Naive B cell (primary cell): ENCODE measurements around the gene SPECC1L. TPM values are rescaled to one million over a fixed set of nuclear protein-coding genes. Genes with fewer than 3 reads are reported as not detected.

Source experiments
- ATAC-seq, 2 donors: fragments of 150-1000 bp; cut with Tn5 transposase; 2 replicates each; pipeline ENCODE4 v1.10.0; 2021; ENCODE audit warnings: low read depth in 2 of 2, mild to moderate bottlenecking in 2 of 2, moderate library complexity in 2 of 2
- DNase-seq: peaks from one replicate; pipeline ENCODE4 v3.0.0; 2022
- H3K27ac Mint-ChIP-seq, 6 donors: one replicate each; pipeline ENCODE4 v1.8.0; 2020 to 2022; ENCODE audit warnings: mild to moderate bottlenecking in 6 of 6, mixed read lengths in 6 of 6, moderate library complexity in 5 of 6, inconsistent platforms in 2 of 6
- H3K27me3 Mint-ChIP-seq, 3 donors: one replicate each; pipeline ENCODE4 v1.8.0; 2021 to 2022; ENCODE audit warnings: mixed read lengths in 3 of 3, mild to moderate bottlenecking in 1 of 3
- H3K36me3 Mint-ChIP-seq, 2 donors: one replicate each; pipeline ENCODE4 v1.8.0; 2020 to 2022; ENCODE audit warnings: mixed read lengths in 2 of 2, inconsistent platforms in 1 of 2, mild to moderate bottlenecking in 1 of 2
- H3K4me1 Mint-ChIP-seq, 3 donors: one replicate each; pipeline ENCODE4 v1.8.0; 2020 to 2022; ENCODE audit warnings: mixed read lengths in 3 of 3, inconsistent platforms in 1 of 3, mild to moderate bottlenecking in 1 of 3, moderate library complexity in 1 of 3
- H3K4me3 Mint-ChIP-seq, 8 donors: one replicate each; pipeline ENCODE4 v1.8.0; 2020 to 2022; ENCODE audit warnings: mild to moderate bottlenecking in 8 of 8, mixed read lengths in 8 of 8, moderate library complexity in 8 of 8, inconsistent platforms in 2 of 8
- H3K9me3 Mint-ChIP-seq, 7 donors: one replicate each; pipeline ENCODE4 v1.8.0; 2020 to 2022; ENCODE audit warnings: mixed read lengths in 7 of 7, mild to moderate bottlenecking in 5 of 7, inconsistent platforms in 2 of 7, moderate library complexity in 1 of 7
- polyA plus RNA-seq, 6 donors: library from polyadenylated mRNA; unstranded; fragments of 300-500 nt; fragmentation: Illumina TruSeq; gene quantifications; one replicate each; pipeline ENCODE4 v1.2.3, GENCODE V29; 2021; ENCODE audit warnings: low read depth in 6 of 6

The SPECC1L gene
- polyA plus RNA-seq, 6 donors from 2014 or later: 1.7 to 29.4 (median 9.7) TPM

DNA sequence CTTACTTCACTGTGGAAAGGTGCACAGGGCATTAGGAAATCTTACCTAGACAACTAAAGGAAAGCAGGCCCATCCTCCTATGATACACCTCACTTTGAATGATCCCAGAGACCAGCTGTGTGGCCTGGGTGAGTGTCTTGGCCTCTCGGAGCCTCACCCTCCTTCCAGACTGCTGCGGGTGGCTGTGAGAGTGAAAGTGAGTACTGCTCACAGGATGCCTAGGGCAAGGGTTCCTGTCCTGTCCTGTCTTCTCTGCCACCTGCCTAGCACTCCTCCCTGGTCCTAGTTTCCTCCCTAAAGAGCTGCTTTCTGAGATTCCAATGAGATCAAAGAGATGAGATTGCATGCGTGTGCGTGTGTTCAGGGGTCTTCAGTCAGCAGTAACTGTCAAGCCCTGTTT, 137.3 kb downstream of the SPECC1L start:
- Mint-ChIP-seq H3K27ac (peak overlapping the region in 1 of 6 donors; percentile 9), H3K4me1 (peaks cover 0 to 6% (median 6%) of the 10 kb centered on the region in 3 donors), H3K27me3 (no peaks in the 10 kb centered on the region), H3K4me3 (no peak overlapping the region), H3K9me3 (no peaks in the 10 kb centered on the region), H3K36me3 (peaks cover 0 to 12% of the 10 kb centered on the region in 2 donors)
- no peak for DNase-seq
- ATAC-seq: no peak

GRCh38 chr22:24408630-24409029, 138.0 kb downstream of the SPECC1L start:
- no peak for ATAC-seq
- Mint-ChIP-seq H3K9me3 (no peaks in the 10 kb centered on the region), H3K4me3 (no peak overlapping the region), H3K4me1 (peaks cover 0 to 6% (median 6%) of the 10 kb centered on the region in 3 donors), H3K36me3 (peaks cover 0 to 12% of the 10 kb centered on the region in 2 donors), H3K27ac (no peak overlapping the region), H3K27me3 (no peaks in the 10 kb centered on the region)
- no peak for DNase-seq

GRCh38 chr22:24409707-24410106, 139.1 kb downstream of the SPECC1L start:
- Mint-ChIP-seq H3K27ac (no peak overlapping the region), H3K9me3 (no peaks in the 10 kb centered on the region), H3K4me1 (peaks cover 0 to 6% (median 0%) of the 10 kb centered on the region in 3 donors), H3K27me3 (no peaks in the 10 kb centered on the region), H3K4me3 (no peak overlapping the region), H3K36me3 (peaks cover 0 to 2% of the 10 kb centered on the region in 2 donors)
- DNase-seq: no peak
- no peak for ATAC-seq

- ATAC-seq (no peak), DNase-seq (no peak)
- Mint-ChIP-seq H3K36me3 (no peaks in the 10 kb centered on the region), H3K27ac (peak overlapping the region in 3 of 6 donors; percentile 30 to 67 (median 52)), H3K9me3 (no peaks in the 10 kb centered on the region), H3K27me3 (no peaks in the 10 kb centered on the region), H3K4me1 (peaks cover 0 to 6% (median 0%) of the 10 kb centered on the region in 3 donors), H3K4me3 (peak overlapping the region in 1 of 8 donors; percentile 15)
These were observed 139.7 kb downstream of the SPECC1L start for GRCh38 chr22:24410110-24410856.

GRCh38 chr22:24411256-24412004, 140.8 kb downstream of the SPECC1L start:
- no peak for DNase-seq
- Mint-ChIP-seq H3K4me1 (peaks cover 0 to 6% (median 0%) of the 10 kb centered on the region in 3 donors), H3K9me3 (no peaks in the 10 kb centered on the region), H3K27me3 (no peaks in the 10 kb centered on the region), H3K36me3 (no peaks in the 10 kb centered on the region), H3K4me3 (no peak overlapping the region), H3K27ac (peak overlapping the region in 2 of 6 donors; percentile 18 to 24)
- ATAC-seq: no peak

- H3K27ac Mint-ChIP-seq: peak overlapping the region in 1 of 6 donors; percentile 15
- no peak for DNase-seq
- H3K36me3 Mint-ChIP-seq: no peaks in the 10 kb centered on the region
- H3K4me3 Mint-ChIP-seq: no peak overlapping the region
- no peaks in the 10 kb centered on the region for H3K9me3 Mint-ChIP-seq
- peaks cover 0 to 3% (median 0%) of the 10 kb centered on the region in 3 donors for H3K4me1 Mint-ChIP-seq
- ATAC-seq: no peak
- H3K27me3 Mint-ChIP-seq: no peaks in the 10 kb centered on the region
These were observed 141.6 kb downstream of the SPECC1L start for GRCh38 chr22:24412274-24412673.

GRCh38 chr22:24413271-24413670, 142.6 kb downstream of the SPECC1L start:
- H3K36me3 Mint-ChIP-seq: no peaks in the 10 kb centered on the region
- no peaks in the 10 kb centered on the region for H3K27me3 Mint-ChIP-seq
- DNase-seq: no peak
- no peaks in the 10 kb centered on the region for H3K9me3 Mint-ChIP-seq
- H3K4me3 Mint-ChIP-seq: no peak overlapping the region
- no peak for ATAC-seq
- H3K27ac Mint-ChIP-seq: no peak overlapping the region
- H3K4me1 Mint-ChIP-seq: no peaks in the 10 kb centered on the region

DNA sequence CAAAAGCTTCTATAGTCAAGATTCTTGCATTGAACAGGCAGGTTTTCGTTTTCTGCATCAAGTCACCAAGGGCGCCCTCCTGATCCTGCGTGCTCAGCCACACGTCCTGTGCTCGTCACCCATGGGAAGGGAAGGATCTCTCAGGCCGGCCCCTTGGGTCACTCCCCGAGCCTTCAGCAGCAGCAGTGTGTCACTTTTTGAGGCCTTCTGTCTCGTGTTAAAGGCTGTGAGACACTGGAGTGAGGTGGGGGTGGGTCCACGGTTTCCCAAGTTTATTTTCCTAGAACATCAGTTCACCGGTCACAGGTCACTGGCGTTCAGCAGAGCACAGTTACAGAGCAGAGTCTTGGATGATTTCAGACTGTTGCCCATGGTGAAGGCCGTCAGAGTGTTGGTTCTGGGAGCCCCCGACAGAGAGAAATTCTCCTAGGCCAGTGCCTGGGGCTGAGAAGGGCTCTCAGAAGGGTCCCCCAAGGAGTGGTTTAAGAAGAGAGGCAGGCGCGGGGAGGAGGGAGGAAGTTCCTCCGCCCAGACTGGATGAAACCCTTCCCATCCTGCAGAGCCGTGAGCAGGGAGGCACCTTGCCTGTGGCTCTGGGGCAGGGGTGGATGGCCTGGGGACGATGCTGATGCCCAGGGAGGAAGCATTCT, 143.2 kb downstream of the SPECC1L start:
- H3K27ac Mint-ChIP-seq: peak overlapping the region in 2 of 6 donors; percentile 36 to 42

DNA sequence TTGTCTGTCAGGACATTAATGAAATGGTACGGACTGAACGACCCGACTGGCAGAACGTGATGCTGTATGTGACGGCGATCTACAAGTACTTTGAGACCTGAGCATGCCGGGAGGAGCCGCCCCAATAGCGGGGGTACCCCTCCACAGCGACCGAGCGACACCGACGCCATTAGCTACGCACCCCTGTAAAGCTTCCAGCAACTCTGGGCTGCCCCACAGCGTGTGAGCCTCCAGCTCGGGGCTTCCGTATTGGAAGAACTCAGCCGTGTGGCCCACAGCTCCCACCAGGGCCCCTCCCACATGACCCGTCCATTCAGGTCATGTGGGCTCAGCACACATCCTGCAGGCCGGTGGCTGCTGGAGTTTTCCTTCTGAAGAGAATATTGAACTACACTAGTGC, 143.9 kb downstream of the SPECC1L start:
- Mint-ChIP-seq H3K4me3 (peak overlapping the region in 1 of 8 donors; percentile 41), H3K4me1 (peaks cover 0 to 2% (median 0%) of the 10 kb centered on the region in 3 donors), H3K27ac (no peak overlapping the region), H3K27me3 (no peaks in the 10 kb centered on the region), H3K9me3 (no peaks in the 10 kb centered on the region), H3K36me3 (no peaks in the 10 kb centered on the region)
- DNase-seq: no peak
- no peak for ATAC-seq

More for the DNA sequence above, 143.2 kb downstream of the SPECC1L start:
- Mint-ChIP-seq H3K9me3 (no peaks in the 10 kb centered on the region), H3K4me1 (no peaks in the 10 kb centered on the region), H3K36me3 (no peaks in the 10 kb centered on the region), H3K4me3 (no peak overlapping the region), H3K27me3 (no peaks in the 10 kb centered on the region)
- no peak for DNase-seq
- ATAC-seq: no peak

GRCh38 chr22:24414984-24415945, 144.6 kb downstream of the SPECC1L start:
- Mint-ChIP-seq H3K4me1 (peaks cover 0 to 3% (median 0%) of the 10 kb centered on the region in 3 donors), H3K36me3 (no peaks in the 10 kb centered on the region), H3K9me3 (no peaks in the 10 kb centered on the region), H3K4me3 (no peak overlapping the region), H3K27ac (peak overlapping the region in 1 of 6 donors; percentile 78), H3K27me3 (no peaks in the 10 kb centered on the region)
- ATAC-seq (no peak), DNase-seq (no peak)

GRCh38 chr22:24416095-24416494, 145.5 kb downstream of the SPECC1L start:
- DNase-seq (no peak), ATAC-seq (no peak)
- H3K9me3 Mint-ChIP-seq: no peaks in the 10 kb centered on the region
- no peak overlapping the region for H3K4me3 Mint-ChIP-seq
- peak overlapping the region in 1 of 6 donors; percentile 51 for H3K27ac Mint-ChIP-seq
- H3K36me3 Mint-ChIP-seq: no peaks in the 10 kb centered on the region
- no peaks in the 10 kb centered on the region for H3K27me3 Mint-ChIP-seq
- H3K4me1 Mint-ChIP-seq: peaks cover 0 to 3% (median under 1%) of the 10 kb centered on the region in 3 donors

DNA sequence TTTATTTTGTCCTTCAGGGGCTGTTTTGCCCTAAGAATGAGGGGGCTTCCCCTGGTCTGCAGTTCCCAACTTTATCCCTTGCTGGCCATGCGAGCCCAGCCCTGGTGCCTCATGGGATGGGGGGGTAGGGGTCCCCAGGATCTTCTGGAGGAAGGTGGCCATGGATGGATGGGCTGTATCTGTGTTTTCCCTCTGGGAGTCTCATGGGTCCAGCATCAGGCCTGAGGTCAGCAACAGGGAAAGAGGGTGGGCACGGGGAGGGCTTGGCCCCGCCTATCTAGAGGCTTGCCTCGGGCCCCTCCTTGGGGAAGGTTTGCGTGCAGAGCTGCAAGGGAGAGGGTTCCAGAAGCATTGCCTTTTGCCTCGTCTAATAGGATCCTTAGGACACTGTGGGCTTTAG, 146.0 kb downstream of the SPECC1L start:
- H3K27me3 Mint-ChIP-seq: no peaks in the 10 kb centered on the region
- peak overlapping the region in 3 of 6 donors; percentile 51 to 89 (median 60) for H3K27ac Mint-ChIP-seq
- H3K36me3 Mint-ChIP-seq: no peaks in the 10 kb centered on the region
- no peak for ATAC-seq
- DNase-seq: no peak
- H3K4me3 Mint-ChIP-seq: no peak overlapping the region
- H3K9me3 Mint-ChIP-seq: no peaks in the 10 kb centered on the region
- H3K4me1 Mint-ChIP-seq: peaks cover 4 to 7% (median 6%) of the 10 kb centered on the region in 3 donors
